Fibroblast of pulmonary artery (primary cell): ENCODE data around the gene NBL1.

Experiments used
- DNase-seq: peaks from one replicate; pipeline ENCODE4 v3.0.0-alpha.2; 2010; ENCODE audit warnings: low read depth
- H3K4me3 ChIP-seq: replicated peaks from 2 replicates; pipeline ENCODE4 v1.5.1; 2011; ENCODE audit warnings: low read depth, mild to moderate bottlenecking, control low read depth, low read length, moderate library complexity
- CTCF ChIP-seq: IDR thresholded peaks from 2 replicates; pipeline ENCODE4 v1.5.1; 2011; ENCODE audit warnings: mild to moderate bottlenecking, control low read depth, low read length, inconsistent platforms; ENCODE audit errors: missing control alignments

The NBL1 gene

GRCh38 chr1:19654386-19654785 is 10.3 kb downstream of the NBL1 start:
- DNase-seq, result no peak
- H3K4me3 ChIP-seq, result no peak overlapping the region
- no peak for TF ChIP-seq CTCF

- DNase-seq, result no peak
- no peak for TF ChIP-seq CTCF
- H3K4me3 ChIP-seq, result no peak overlapping the region
Observed at GRCh38 chr1:19654886-19655717, 11.0 kb downstream of the NBL1 start.

GRCh38 chr1:19655718-19656080 is 11.6 kb downstream of the NBL1 start:
- no peak overlapping the region for H3K4me3 ChIP-seq
- DNase-seq, result no peak
- no peak for TF ChIP-seq CTCF

GRCh38 chr1:19656134-19656779 is 12.1 kb downstream of the NBL1 start:
- no peak overlapping the region for H3K4me3 ChIP-seq
- DNase-seq, result no peak
- TF ChIP-seq CTCF, result no peak

- H3K4me3 ChIP-seq, result no peak overlapping the region
- DNase-seq, result no peak
- TF ChIP-seq CTCF, result no peak
Observed at GRCh38 chr1:19656780-19657466, 12.8 kb downstream of the NBL1 start.

GRCh38 chr1:19657511-19657910 is 13.4 kb downstream of the NBL1 start:
- TF ChIP-seq CTCF, result no peak
- H3K4me3 ChIP-seq, result no peak overlapping the region
- no peak for DNase-seq
